GM18870 (cell line): ENCODE data around the gene COL4A2.
"Not testable (repeated sequence)": the region's sequence is repeated elsewhere in the genome, so short reads cannot be mapped to it uniquely, and the experiment has no call there.

ENCODE experiments used
- ATAC-seq: cut with Tn5 transposase; IDR thresholded peaks from one replicate; pipeline ENCODE4 v1.9.1; 2021; ENCODE audit warnings: moderate library complexity; ENCODE audit not compliant: unreplicated experiment

Gene COL4A2

GRCh38 chr13:110449219-110450015 is 142.3 kb downstream of the COL4A2 start:
- no peak for ATAC-seq

GRCh38 chr13:110450016-110450900 is 143.2 kb downstream of the COL4A2 start:
- no peak for ATAC-seq

GRCh38 chr13:110450941-110451730 is 144.1 kb downstream of the COL4A2 start:
- ATAC-seq, result no peak

- ATAC-seq, result not testable (repeated sequence)
Observed at GRCh38 chr13:110453091-110453490, 146.0 kb downstream of the COL4A2 start.

GRCh38 chr13:110453797-110454196 is 146.7 kb downstream of the COL4A2 start:
- no peak for ATAC-seq

- no peak for ATAC-seq
Observed at GRCh38 chr13:110454227-110454859, 147.3 kb downstream of the COL4A2 start.

GRCh38 chr13:110454956-110455355 is 147.9 kb downstream of the COL4A2 start:
- ATAC-seq, result no peak

GRCh38 chr13:110455444-110455843 is 148.4 kb downstream of the COL4A2 start:
- peak; percentile 4 for ATAC-seq

GRCh38 chr13:110455941-110456340 is 148.9 kb downstream of the COL4A2 start:
- peak; percentile 97 for ATAC-seq

- ATAC-seq, result no peak
Observed at GRCh38 chr13:110456550-110456949, 149.5 kb downstream of the COL4A2 start.

GRCh38 chr13:110457361-110457760 is 150.3 kb downstream of the COL4A2 start:
- ATAC-seq, result no peak

GRCh38 chr13:110458017-110458416 is 150.9 kb downstream of the COL4A2 start:
- no peak for ATAC-seq

- no peak for ATAC-seq
Observed at GRCh38 chr13:110458594-110459365, 151.7 kb downstream of the COL4A2 start.

GRCh38 chr13:110462091-110462490 is 155.0 kb downstream of the COL4A2 start:
- ATAC-seq, result no peak

GRCh38 chr13:110463156-110463555 is 156.1 kb downstream of the COL4A2 start:
- ATAC-seq, result no peak

- no peak for ATAC-seq
Observed at GRCh38 chr13:110463871-110464510, 156.9 kb downstream of the COL4A2 start.

GRCh38 chr13:110464556-110465333 is 157.7 kb downstream of the COL4A2 start:
- ATAC-seq, result no peak

- no peak for ATAC-seq
Observed at GRCh38 chr13:110465696-110466095, 158.6 kb downstream of the COL4A2 start.
